Suprapubic skin (tissue), 4 donors: ENCODE measurements around the gene MEGF9. TPM values are rescaled to one million over a fixed set of nuclear protein-coding genes. Genes with fewer than 3 reads are reported as not detected.

Experiments
- DNase-seq, 2 donors: peaks; one replicate each; pipeline ENCODE4 v3.0.0-alpha.2; 2019; ENCODE audit warnings: low spot score in 2 of 2
- H3K27ac ChIP-seq: fragments of 200-600 bp; sonication (generic); one replicate; pipeline ENCODE4 v1.5.1; 2019
- H3K27me3 ChIP-seq: fragments of 200-600 bp; sonication (generic); one replicate; pipeline ENCODE4 v1.5.1; 2019
- H3K36me3 ChIP-seq: fragments of 200-600 bp; sonication (generic); one replicate; pipeline ENCODE4 v1.5.1; 2019
- H3K4me1 ChIP-seq: fragments of 200-600 bp; sonication (generic); one replicate; pipeline ENCODE4 v1.5.1; 2019
- H3K4me3 ChIP-seq: fragments of 200-600 bp; sonication (generic); one replicate; pipeline ENCODE4 v1.5.1; 2019; ENCODE audit warnings: mild to moderate bottlenecking
- H3K9me3 ChIP-seq: fragments of 200-600 bp; sonication (generic); one replicate; pipeline ENCODE4 v1.5.1; 2019
- CTCF ChIP-seq, 2 donors: fragments of 200-600 bp in 1 of 2; fragments of 450-650 bp in 1 of 2; sonication (generic) in 1 of 2; IDR thresholded peaks; one replicate each; pipeline ENCODE4 v1.5.1; 2016 to 2019; ENCODE audit warnings: antibody characterized with exemption in 2 of 2, mild to moderate bottlenecking in 1 of 2, moderate library complexity in 1 of 2
- EP300 ChIP-seq: sonication (generic); formaldehyde crosslinking; IDR thresholded peaks from one replicate; pipeline ENCODE4 v1.6.1; 2017; ENCODE audit warnings: antibody characterized with exemption
- POLR2A ChIP-seq, 2 donors: fragments of 450-650 bp; IDR thresholded peaks; one replicate each; pipeline ENCODE4 v1.6.1; 2017; ENCODE audit warnings: antibody characterized with exemption in 2 of 2, mild to moderate bottlenecking in 2 of 2, moderate library complexity in 2 of 2
- POLR2AphosphoS5 ChIP-seq, 3 donors: sonication (generic); formaldehyde crosslinking; IDR thresholded peaks; one replicate each; pipeline ENCODE4 v1.6.1; 2017; ENCODE audit warnings: antibody characterized with exemption in 3 of 3
- whole genome bisulfite sequencing: methylation state at CpG from one replicate; pipeline ENCODE4 v1.1.5; 2018; 5-methylcytosine and 5-hydroxymethylcytosine counted together
- total RNA-seq, 4 donors: library from RNA; depleted of rRNA; stranded (reverse); fragments of >200 nt; gene quantifications; one replicate each; pipeline ENCODE4 v1.1.0, GENCODE V29; 2016

MEGF9 gene
- total RNA-seq, 4 donors from 2014 or later = 33.6 to 58.1 (median 46.0) TPM

- TF ChIP-seq EP300 (no peak), POLR2AphosphoS5 (IDR thresholded peaks at IDR 0.05) (no peak), POLR2A (IDR thresholded peaks at IDR 0.05) (no peak), CTCF (IDR thresholded peaks at IDR 0.05) (no peak)
- peaks cover 3% of the 10 kb centered on the region for H3K36me3 ChIP-seq
- 8% methylated on average over 30 of the region's 31 CpGs for WGBS
- H3K27ac ChIP-seq = peak overlapping the region; percentile 88
- H3K9me3 ChIP-seq = no peaks in the 10 kb centered on the region
- H3K27me3 ChIP-seq = no peaks in the 10 kb centered on the region
- peak in 1 of 2 donors; percentile 64 for DNase-seq
- H3K4me1 ChIP-seq = peaks cover 16% of the 10 kb centered on the region
- H3K4me3 ChIP-seq = peak overlapping the region; percentile 99
Observed at GRCh38 chr9:120579139-120580050, 134.9 kb downstream of the MEGF9 start.

- Histone ChIP-seq H3K36me3 (peaks cover 29% of the 10 kb centered on the region), H3K9me3 (no peaks in the 10 kb centered on the region), H3K4me3 (no peak overlapping the region), H3K4me1 (peaks cover 22% of the 10 kb centered on the region), H3K27me3 (no peaks in the 10 kb centered on the region), H3K27ac (no peak overlapping the region)
- TF ChIP-seq CTCF (IDR thresholded peaks at IDR 0.05) (no peak), POLR2AphosphoS5 (IDR thresholded peaks at IDR 0.05) (no peak), POLR2A (IDR thresholded peaks at IDR 0.05) (no peak), EP300 (no peak)
- DNase-seq = no peak
- 75% methylated on average over 2 of the region's 2 CpGs for WGBS
Observed at GRCh38 chr9:120574473-120574872, 139.8 kb downstream of the MEGF9 start.

GRCh38 chr9:120572472-120572871, 141.8 kb downstream of the MEGF9 start:
- H3K27me3 ChIP-seq = no peaks in the 10 kb centered on the region

GRCh38 chr9:120571443-120572257, 142.6 kb downstream of the MEGF9 start:
- 63% methylated on average over 11 of the region's 11 CpGs for whole genome bisulfite sequencing
- Histone ChIP-seq H3K27ac (peak overlapping the region; percentile 60), H3K36me3 (peaks cover 53% of the 10 kb centered on the region), H3K9me3 (no peaks in the 10 kb centered on the region), H3K4me3 (no peak overlapping the region), H3K27me3 (no peaks in the 10 kb centered on the region), H3K4me1 (peaks cover 12% of the 10 kb centered on the region)
- no peak for TF ChIP-seq POLR2AphosphoS5 (IDR thresholded peaks at IDR 0.05)
- TF ChIP-seq CTCF (IDR thresholded peaks at IDR 0.05) = no peak
- TF ChIP-seq POLR2A (IDR thresholded peaks at IDR 0.05) = no peak
- no peak for TF ChIP-seq EP300
- DNase-seq = no peak

More at GRCh38 chr9:120572472-120572871, 141.8 kb downstream of the MEGF9 start:
- Histone ChIP-seq H3K36me3 (peaks cover 47% of the 10 kb centered on the region), H3K9me3 (no peaks in the 10 kb centered on the region), H3K27ac (peak overlapping the region; percentile 60), H3K4me3 (no peak overlapping the region), H3K4me1 (peaks cover 12% of the 10 kb centered on the region)
- 85% methylated on average over 1 of the region's 1 CpG for WGBS
- TF ChIP-seq POLR2A (IDR thresholded peaks at IDR 0.05) (no peak), POLR2AphosphoS5 (IDR thresholded peaks at IDR 0.05) (no peak), EP300 (no peak), CTCF (IDR thresholded peaks at IDR 0.05) (no peak)
- no peak for DNase-seq

GRCh38 chr9:120570296-120570695, 144.0 kb downstream of the MEGF9 start:
- TF ChIP-seq EP300 (no peak), POLR2A (IDR thresholded peaks at IDR 0.05) (no peak), CTCF (IDR thresholded peaks at IDR 0.05) (no peak), POLR2AphosphoS5 (IDR thresholded peaks at IDR 0.05) (no peak)
- no peak overlapping the region for H3K27ac ChIP-seq
- no peak for DNase-seq
- no peak overlapping the region for H3K4me3 ChIP-seq
- 94% methylated on average over 5 of the region's 5 CpGs for WGBS
- no peaks in the 10 kb centered on the region for H3K9me3 ChIP-seq
- no peaks in the 10 kb centered on the region for H3K27me3 ChIP-seq
- peaks cover 64% of the 10 kb centered on the region for H3K36me3 ChIP-seq
- peaks cover 12% of the 10 kb centered on the region for H3K4me1 ChIP-seq
